Measurements from ENCODE around the gene TMEM14C.

Gene TMEM14C

DNA sequence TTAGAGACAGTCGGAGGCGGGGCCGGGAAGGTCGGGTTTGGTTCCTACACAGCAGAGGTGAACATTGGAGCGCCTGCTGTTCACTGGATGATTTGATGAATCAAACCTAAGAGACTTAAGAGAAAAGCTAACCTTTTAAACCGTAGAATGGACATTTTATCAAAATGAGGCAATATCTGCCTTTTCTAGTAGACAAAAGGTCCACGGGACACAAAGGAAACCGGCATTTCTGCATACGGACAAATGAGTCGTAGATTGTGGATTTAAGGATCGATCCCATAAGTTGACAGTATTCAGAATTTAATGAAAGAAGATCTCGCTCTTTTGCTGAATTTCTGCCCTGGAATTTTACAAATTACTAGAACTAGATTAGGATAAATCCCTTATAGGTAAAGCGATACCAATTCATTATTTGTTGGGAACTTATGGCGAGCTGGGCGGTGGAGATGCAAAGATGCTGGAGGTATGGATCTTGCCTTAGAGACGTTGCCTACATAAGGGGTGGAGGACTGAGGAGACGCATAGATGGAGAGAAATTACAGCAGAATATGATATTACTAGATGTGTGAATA lies 27.7 kb upstream of the TMEM14C start:
- TF ChIP-seq GATA3 (IDR thresholded peaks at IDR 0.05; ENCODE audit: low read depth, low read length), result no peak
- no peak for TF ChIP-seq GATA2 (IDR thresholded peaks at IDR 0.05; ENCODE audit: low read depth, low read length)

- TF ChIP-seq GATA3 (IDR thresholded peaks at IDR 0.05; ENCODE audit: low read depth, low read length) (no peak), GATA2 (IDR thresholded peaks at IDR 0.05; ENCODE audit: low read depth, low read length) (no peak)
Observed at GRCh38 chr6:10696655-10697054, 26.2 kb upstream of the TMEM14C start.

- no peak for TF ChIP-seq GATA3 (IDR thresholded peaks at IDR 0.05; ENCODE audit: low read depth, low read length)
- no peak for TF ChIP-seq GATA2 (IDR thresholded peaks at IDR 0.05; ENCODE audit: low read depth, low read length)
Observed at GRCh38 chr6:10713962-10714361, 8.9 kb upstream of the TMEM14C start.

DNA sequence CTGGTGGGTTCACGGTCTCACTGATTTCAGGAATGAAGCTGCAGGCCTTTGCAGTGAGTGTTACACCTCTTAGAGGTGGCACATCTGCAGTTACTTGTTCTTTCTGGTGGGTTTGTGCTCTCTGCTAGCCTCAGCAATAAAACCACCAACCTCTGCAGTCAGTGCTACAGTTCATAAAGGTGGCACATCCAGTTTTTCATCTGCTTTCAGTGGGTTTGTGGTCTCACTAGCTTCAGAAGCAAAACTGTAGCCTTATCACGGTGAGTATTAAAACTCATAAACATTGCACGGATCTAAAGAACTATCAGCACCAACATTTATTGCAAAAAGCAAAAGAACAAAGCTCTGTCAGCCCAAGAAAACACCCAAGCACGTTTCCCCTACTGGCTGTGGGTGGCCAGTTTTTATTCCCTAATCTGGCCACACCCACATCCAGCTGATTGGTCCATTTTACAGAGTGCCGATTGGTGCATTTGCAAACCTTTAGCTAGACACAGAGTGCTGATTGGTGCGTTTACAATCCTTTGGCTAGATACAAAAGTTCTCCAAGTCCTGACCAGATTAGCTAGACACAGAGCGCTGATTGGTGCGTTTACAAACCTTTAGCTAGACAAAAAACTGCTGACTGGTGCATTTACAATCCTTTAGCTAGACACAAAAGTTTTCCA lies 3.4 kb upstream of the TMEM14C start:
- no peak for TF ChIP-seq GATA2 (IDR thresholded peaks at IDR 0.05; ENCODE audit: low read depth, low read length)
- TF ChIP-seq GATA3 (IDR thresholded peaks at IDR 0.05; ENCODE audit: low read depth, low read length), result no peak

GRCh38 chr6:10719964-10720264 lies 3.0 kb upstream of the TMEM14C start:
- TF ChIP-seq GATA2 (IDR thresholded peaks at IDR 0.05; ENCODE audit: low read depth, low read length), result no peak
- no peak for TF ChIP-seq GATA3 (IDR thresholded peaks at IDR 0.05; ENCODE audit: low read depth, low read length)

GRCh38 chr6:10720265-10720959 lies 2.5 kb upstream of the TMEM14C start:
- TF ChIP-seq GATA3 (IDR thresholded peaks at IDR 0.05; ENCODE audit: low read depth, low read length) (no peak), GATA2 (IDR thresholded peaks at IDR 0.05; ENCODE audit: low read depth, low read length) (no peak)

- no peak for TF ChIP-seq GATA3 (IDR thresholded peaks at IDR 0.05; ENCODE audit: low read depth, low read length)
Observed at GRCh38 chr6:10721850-10722569, 860 bp upstream of the TMEM14C start.

DNA sequence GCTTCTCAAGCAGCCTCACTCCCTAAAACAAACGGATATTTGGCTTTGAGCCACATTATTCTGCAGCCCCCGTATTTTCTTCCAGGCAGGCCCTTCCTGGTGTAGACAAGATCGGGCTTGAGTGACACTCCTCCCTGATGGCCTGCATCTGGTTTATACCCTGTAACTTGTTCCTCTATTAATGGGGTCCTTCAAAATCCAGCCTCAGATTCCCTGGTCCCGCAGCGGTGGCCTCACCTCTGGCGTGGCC lies 375 bp upstream of the TMEM14C start:
- TF ChIP-seq GATA2 (IDR thresholded peaks at IDR 0.05; ENCODE audit: low read depth, low read length), result no peak
- no peak for TF ChIP-seq GATA3 (IDR thresholded peaks at IDR 0.05; ENCODE audit: low read depth, low read length)

DNA sequence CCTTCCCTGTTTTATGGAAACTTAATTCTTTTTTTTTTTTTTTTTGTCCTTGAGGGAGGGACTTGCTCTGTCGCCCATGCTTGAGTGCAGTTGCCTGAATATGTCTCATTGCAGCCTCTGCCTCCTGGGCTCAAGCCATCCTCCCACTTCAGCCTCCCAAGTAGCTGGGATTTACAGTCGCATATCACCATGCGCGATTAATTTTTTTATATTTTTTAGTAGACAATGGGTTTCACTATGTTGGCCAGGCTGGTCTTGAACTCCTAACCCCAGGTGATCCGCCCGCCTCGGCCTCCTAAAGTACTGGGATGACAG lies 654 bp downstream of the TMEM14C start:
- TF ChIP-seq GATA2 (IDR thresholded peaks at IDR 0.05; ENCODE audit: low read depth, low read length) (no peak), GATA3 (IDR thresholded peaks at IDR 0.05; ENCODE audit: low read depth, low read length) (no peak)

GRCh38 chr6:10725044-10725443 lies 2.2 kb downstream of the TMEM14C start:
- TF ChIP-seq GATA2 (IDR thresholded peaks at IDR 0.05; ENCODE audit: low read depth, low read length) (no peak), GATA3 (IDR thresholded peaks at IDR 0.05; ENCODE audit: low read depth, low read length) (no peak)

DNA sequence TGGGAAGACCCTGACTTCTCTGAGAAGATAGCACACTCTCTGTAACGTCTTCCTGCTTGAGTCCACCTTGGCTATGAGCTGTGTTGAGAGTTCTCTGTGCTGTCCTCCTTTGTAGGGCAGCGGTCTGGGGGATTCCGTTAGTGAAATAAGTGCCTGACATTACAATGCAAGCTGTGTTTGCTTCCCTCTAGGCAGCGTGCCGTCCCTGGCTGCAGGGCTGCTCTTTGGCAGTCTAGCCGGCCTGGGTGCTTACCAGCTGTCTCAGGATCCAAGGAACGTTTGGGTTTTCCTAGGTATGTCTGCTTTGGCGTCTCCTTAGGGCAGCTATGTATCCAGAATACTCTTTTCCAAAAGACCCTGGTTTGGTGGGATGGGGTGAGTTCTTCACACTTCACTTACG lies 2.8 kb downstream of the TMEM14C start:
- TF ChIP-seq GATA3 (IDR thresholded peaks at IDR 0.05; ENCODE audit: low read depth, low read length) (no peak), GATA2 (IDR thresholded peaks at IDR 0.05; ENCODE audit: low read depth, low read length) (no peak)

DNA sequence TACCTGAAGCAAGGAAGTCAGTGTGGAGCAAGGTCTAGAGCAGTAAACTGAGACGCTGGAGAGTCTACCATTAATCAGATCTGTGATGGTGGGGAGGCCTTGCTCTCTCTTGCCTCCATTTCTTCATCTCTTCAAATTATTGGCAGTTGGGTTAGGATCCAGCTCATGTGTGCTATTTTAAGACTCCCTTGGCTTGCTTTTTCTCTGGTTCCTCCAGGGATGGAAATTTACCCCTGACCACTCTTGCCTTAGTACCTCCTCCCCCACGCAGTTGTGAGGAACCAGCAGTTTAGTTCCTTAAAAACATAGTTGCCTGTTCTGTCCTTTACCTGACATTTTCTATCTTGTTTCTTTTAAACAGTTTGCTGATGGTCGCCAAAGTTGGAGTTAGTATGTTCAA lies 7.4 kb downstream of the TMEM14C start:
- TF ChIP-seq GATA2 (IDR thresholded peaks at IDR 0.05; ENCODE audit: low read depth, low read length) (no peak), GATA3 (IDR thresholded peaks at IDR 0.05; ENCODE audit: low read depth, low read length) (no peak)

GRCh38 chr6:10733151-10733715 lies 10.4 kb downstream of the TMEM14C start:
- no peak for TF ChIP-seq GATA2 (IDR thresholded peaks at IDR 0.05; ENCODE audit: low read depth, low read length)
- TF ChIP-seq GATA3 (IDR thresholded peaks at IDR 0.05; ENCODE audit: low read depth, low read length), result no peak

GRCh38 chr6:10733863-10734262 lies 11.0 kb downstream of the TMEM14C start:
- TF ChIP-seq GATA2 (IDR thresholded peaks at IDR 0.05; ENCODE audit: low read depth, low read length) (no peak), GATA3 (IDR thresholded peaks at IDR 0.05; ENCODE audit: low read depth, low read length) (no peak)

GRCh38 chr6:10736731-10737130 lies 13.9 kb downstream of the TMEM14C start:
- TF ChIP-seq GATA3 (IDR thresholded peaks at IDR 0.05; ENCODE audit: low read depth, low read length) (no peak), GATA2 (IDR thresholded peaks at IDR 0.05; ENCODE audit: low read depth, low read length) (no peak)

Data from SH-SY5Y (cell line).